Neural progenitor cell (in vitro differentiated cells): ENCODE results near the gene IRF8. TPM values are rescaled to one million over a fixed set of nuclear protein-coding genes. Genes with fewer than 3 reads are reported as not detected.
A peak's percentile ranks its signal among the peaks of the same experiment; 100 is the strongest.

ENCODE experiments used
- DNase-seq: peaks from one replicate; pipeline ENCODE4 v3.0.0-alpha.2; 2016; ENCODE audit warnings: low spot score
- H2AFZ ChIP-seq: fragments of 200-600 bp; sonication (generic); replicated peaks from 2 replicates; pipeline ENCODE4 v1.6.1; 2016; ENCODE audit warnings: antibody characterized with exemption
- H3F3A ChIP-seq: fragments of 200-600 bp; sonication (generic); 2 replicates; pipeline ENCODE4 v1.6.1; 2016; ENCODE audit warnings: antibody characterized with exemption, low read depth
- H3K27ac ChIP-seq: fragments of 200-600 bp; sonication (generic); 2 replicates; pipeline ENCODE4 v1.5.1; 2016; ENCODE audit warnings: mild to moderate bottlenecking
- H3K27me3 ChIP-seq: fragments of 200-600 bp; sonication (generic); 2 replicates; pipeline ENCODE4 v1.6.1; 2016; ENCODE audit warnings: mild to moderate bottlenecking, moderate library complexity
- H3K36me3 ChIP-seq: fragments of 200-600 bp; sonication (generic); 2 replicates; pipeline ENCODE4 v1.5.1; 2016
- H3K4me1 ChIP-seq: fragments of 200-600 bp; sonication (generic); 2 replicates; pipeline ENCODE4 v1.6.1; 2016; ENCODE audit warnings: mixed run types
- H3K4me2 ChIP-seq: fragments of 200-600 bp; sonication (generic); 2 replicates; pipeline ENCODE4 v1.6.1; 2016
- H3K4me3 ChIP-seq: fragments of 200-600 bp; sonication (generic); 2 replicates; pipeline ENCODE4 v1.5.1; 2016
- H3K79me2 ChIP-seq: fragments of 200-600 bp; sonication (generic); 2 replicates; pipeline ENCODE4 v1.6.1; 2016; ENCODE audit warnings: low read depth
- H3K9ac ChIP-seq: fragments of 200-600 bp; sonication (generic); 2 replicates; pipeline ENCODE4 v1.6.1; 2016
- H3K9me3 ChIP-seq: fragments of 200-600 bp; sonication (generic); 2 replicates; pipeline ENCODE4 v1.5.1; 2016; ENCODE audit warnings: low read depth
- H4K20me1 ChIP-seq: fragments of 200-600 bp; sonication (generic); 2 replicates; pipeline ENCODE4 v1.6.1; 2016; ENCODE audit warnings: low read depth
- H3K27ac Mint-ChIP-seq: 3 replicates; pipeline ENCODE4 v1.8.0; 2021; ENCODE audit warnings: mixed read lengths
- H3K27me3 Mint-ChIP-seq: 2 replicates; pipeline ENCODE4 v1.8.0; 2022; ENCODE audit warnings: low read depth, mild to moderate bottlenecking, inconsistent platforms, moderate library complexity, mixed read lengths; ENCODE audit not compliant: insufficient read depth
- H3K36me3 Mint-ChIP-seq: 3 replicates; pipeline ENCODE4 v1.8.0; 2021; ENCODE audit warnings: mixed read lengths
- H3K4me1 Mint-ChIP-seq: 3 replicates; pipeline ENCODE4 v1.8.0; 2021; ENCODE audit warnings: mixed read lengths
- H3K4me3 Mint-ChIP-seq: 3 replicates; pipeline ENCODE4 v1.8.0; 2021; ENCODE audit warnings: mild to moderate bottlenecking, moderate library complexity, mixed read lengths
- H3K9me3 Mint-ChIP-seq: 3 replicates; pipeline ENCODE4 v1.8.0; 2020; ENCODE audit warnings: mixed read lengths
- EZH2 ChIP-seq: fragments of 200-600 bp; sonication (generic); IDR thresholded peaks from 2 replicates; pipeline ENCODE4 v1.6.1; 2017; ENCODE audit warnings: antibody characterized with exemption, mild to moderate bottlenecking, moderate library complexity
- EZH2phosphoT487 ChIP-seq: fragments of 200-600 bp; sonication (generic); IDR thresholded peaks from 2 replicates; pipeline ENCODE4 v1.6.1; 2017; ENCODE audit warnings: antibody characterized with exemption
- total RNA-seq: library from RNA; depleted of rRNA; stranded (reverse); fragments of >200 nt; gene quantifications from 2 replicates; pipeline ENCODE4 v1.2.3, GENCODE V29; 2015; ENCODE audit warnings: low replicate concordance
- TF ChIP-seq, protein P1 (sequence below): fragments of 200-600 bp; sonication (generic); IDR thresholded peaks from 2 replicates; pipeline ENCODE4 v1.5.1; 2017; ENCODE audit warnings: antibody characterized with exemption, mild to moderate bottlenecking

Gene IRF8, protein sequence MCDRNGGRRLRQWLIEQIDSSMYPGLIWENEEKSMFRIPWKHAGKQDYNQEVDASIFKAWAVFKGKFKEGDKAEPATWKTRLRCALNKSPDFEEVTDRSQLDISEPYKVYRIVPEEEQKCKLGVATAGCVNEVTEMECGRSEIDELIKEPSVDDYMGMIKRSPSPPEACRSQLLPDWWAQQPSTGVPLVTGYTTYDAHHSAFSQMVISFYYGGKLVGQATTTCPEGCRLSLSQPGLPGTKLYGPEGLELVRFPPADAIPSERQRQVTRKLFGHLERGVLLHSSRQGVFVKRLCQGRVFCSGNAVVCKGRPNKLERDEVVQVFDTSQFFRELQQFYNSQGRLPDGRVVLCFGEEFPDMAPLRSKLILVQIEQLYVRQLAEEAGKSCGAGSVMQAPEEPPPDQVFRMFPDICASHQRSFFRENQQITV
- 1.2 and 2.0 TPM in 2 replicates for total RNA-seq

- peaks cover 20% of the 10 kb centered on the region for H3K4me1 Mint-ChIP-seq
- peak within 1 kb of the TSS; percentile 82 for H3K4me3 Mint-ChIP-seq
- H3K36me3 Mint-ChIP-seq: no peaks in the 10 kb centered on the region
- Histone ChIP-seq H3K4me2 (peak within 1 kb of the TSS; percentile 89), H3K9me3 (no peaks in the 10 kb centered on the region), H3F3A (peaks cover 13% of the 10 kb centered on the region), H3K9ac (no peak within 1 kb of the TSS), H2AFZ (peak within 1 kb of the TSS; percentile 92), H3K27ac (no peak within 1 kb of the TSS), H3K27me3 (peaks cover 94% of the 10 kb centered on the region), H3K4me1 (peaks cover 21% of the 10 kb centered on the region), H3K79me2 (no peaks in the 10 kb centered on the region), H3K36me3 (no peaks in the 10 kb centered on the region), H3K4me3 (peak within 1 kb of the TSS; percentile 56), H4K20me1 (no peaks in the 10 kb centered on the region)
- TF ChIP-seq EZH2 (peak; percentile 84), EZH2phosphoT487 (peak; percentile 75)
- TF ChIP-seq, protein P1, sequence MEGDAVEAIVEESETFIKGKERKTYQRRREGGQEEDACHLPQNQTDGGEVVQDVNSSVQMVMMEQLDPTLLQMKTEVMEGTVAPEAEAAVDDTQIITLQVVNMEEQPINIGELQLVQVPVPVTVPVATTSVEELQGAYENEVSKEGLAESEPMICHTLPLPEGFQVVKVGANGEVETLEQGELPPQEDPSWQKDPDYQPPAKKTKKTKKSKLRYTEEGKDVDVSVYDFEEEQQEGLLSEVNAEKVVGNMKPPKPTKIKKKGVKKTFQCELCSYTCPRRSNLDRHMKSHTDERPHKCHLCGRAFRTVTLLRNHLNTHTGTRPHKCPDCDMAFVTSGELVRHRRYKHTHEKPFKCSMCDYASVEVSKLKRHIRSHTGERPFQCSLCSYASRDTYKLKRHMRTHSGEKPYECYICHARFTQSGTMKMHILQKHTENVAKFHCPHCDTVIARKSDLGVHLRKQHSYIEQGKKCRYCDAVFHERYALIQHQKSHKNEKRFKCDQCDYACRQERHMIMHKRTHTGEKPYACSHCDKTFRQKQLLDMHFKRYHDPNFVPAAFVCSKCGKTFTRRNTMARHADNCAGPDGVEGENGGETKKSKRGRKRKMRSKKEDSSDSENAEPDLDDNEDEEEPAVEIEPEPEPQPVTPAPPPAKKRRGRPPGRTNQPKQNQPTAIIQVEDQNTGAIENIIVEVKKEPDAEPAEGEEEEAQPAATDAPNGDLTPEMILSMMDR: no peak
- no peak within 1 kb of the TSS for H3K27ac Mint-ChIP-seq
- peaks cover 59% of the 10 kb centered on the region for H3K27me3 Mint-ChIP-seq
- H3K9me3 Mint-ChIP-seq: peaks cover 3% of the 10 kb centered on the region
- peak; percentile 90 for DNase-seq
Measured at GRCh38 chr16:85898521-85899442, at the start of gene IRF8. Gene IRF8, plus strand, starts transcription at chr16:85899162. Its CDS starts 3,854 bp downstream, at chr16:85903016.

- no peak overlapping the region for H3K27ac ChIP-seq
- H3F3A ChIP-seq: no peaks in the 10 kb centered on the region
- H3K79me2 ChIP-seq: no peaks in the 10 kb centered on the region
- no peak overlapping the region for H3K4me2 ChIP-seq
- H3K4me3 ChIP-seq: no peak overlapping the region
- H3K9me3 ChIP-seq: no peaks in the 10 kb centered on the region
- H3K9ac ChIP-seq: no peak overlapping the region
- peaks cover 10% of the 10 kb centered on the region for H3K4me1 Mint-ChIP-seq
- H2AFZ ChIP-seq: no peak overlapping the region
- H3K36me3 ChIP-seq: no peaks in the 10 kb centered on the region
- no peak overlapping the region for H3K4me3 Mint-ChIP-seq
- TF ChIP-seq, protein P1: no peak
- TF ChIP-seq EZH2 (no peak), EZH2phosphoT487 (no peak)
- H3K9me3 Mint-ChIP-seq: no peaks in the 10 kb centered on the region
- no peaks in the 10 kb centered on the region for H3K27me3 ChIP-seq
- no peaks in the 10 kb centered on the region for H4K20me1 ChIP-seq
- H3K27me3 Mint-ChIP-seq: peaks cover 3% of the 10 kb centered on the region
- H3K4me1 ChIP-seq: no peaks in the 10 kb centered on the region
- H3K27ac Mint-ChIP-seq: no peak overlapping the region
- DNase-seq: no peak
- no peaks in the 10 kb centered on the region for H3K36me3 Mint-ChIP-seq
Measured at GRCh38 chr16:85849388-85849787, 49.6 kb upstream of the IRF8 start.

DNA sequence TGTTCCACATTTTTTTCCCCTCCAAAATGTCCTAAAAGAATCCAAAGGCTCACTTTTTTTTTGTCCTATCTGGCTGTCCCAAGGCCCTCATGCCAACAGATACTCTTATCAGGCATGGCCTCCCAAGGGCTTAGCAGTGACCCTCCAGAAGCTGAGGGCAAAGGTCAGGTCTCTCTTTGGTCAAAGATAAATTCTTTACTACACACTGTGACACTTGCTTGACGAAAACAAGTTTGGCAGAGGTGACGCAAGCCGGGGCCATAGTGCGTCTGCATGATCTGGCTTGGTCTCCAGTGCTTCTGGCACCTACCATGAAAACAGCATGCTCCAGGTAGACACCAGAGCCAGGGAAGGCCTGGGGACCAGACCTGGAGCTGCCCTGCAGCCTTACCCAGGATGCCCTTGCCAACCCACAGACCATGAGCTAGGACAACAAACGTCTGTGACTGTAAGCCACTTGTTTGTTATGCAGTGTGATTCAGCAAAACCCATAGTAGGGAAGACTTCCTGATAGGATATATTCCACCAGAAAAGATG is 48.5 kb upstream of the IRF8 start:
- Histone ChIP-seq H3F3A (no peaks in the 10 kb centered on the region), H3K79me2 (no peaks in the 10 kb centered on the region), H3K4me1 (no peaks in the 10 kb centered on the region), H3K4me2 (no peak overlapping the region), H3K27me3 (no peaks in the 10 kb centered on the region), H3K4me3 (no peak overlapping the region), H3K27ac (no peak overlapping the region), H3K36me3 (no peaks in the 10 kb centered on the region), H3K9me3 (no peaks in the 10 kb centered on the region), H4K20me1 (no peaks in the 10 kb centered on the region), H2AFZ (no peak overlapping the region), H3K9ac (no peak overlapping the region)
- Mint-ChIP-seq H3K36me3 (no peaks in the 10 kb centered on the region), H3K27ac (peak overlapping the region; percentile 12), H3K4me1 (peaks cover 10% of the 10 kb centered on the region), H3K9me3 (no peaks in the 10 kb centered on the region), H3K4me3 (no peak overlapping the region), H3K27me3 (peaks cover 4% of the 10 kb centered on the region)
- DNase-seq: no peak
- TF ChIP-seq, protein P1: no peak
- TF ChIP-seq EZH2: no peak
- no peak for TF ChIP-seq EZH2phosphoT487
